Vagina (tissue), 2 donors: ENCODE data around the gene RNF5.

Source experiments
- POLR2A ChIP-seq, 2 donors: fragments of 450-650 bp; IDR thresholded peaks; one replicate each; pipeline ENCODE4 v1.6.1; 2017; ENCODE audit warnings: antibody characterized with exemption in 2 of 2, mild to moderate bottlenecking in 2 of 2, moderate library complexity in 2 of 2
- POLR2AphosphoS5 ChIP-seq, 2 donors: sonication (generic); formaldehyde crosslinking; IDR thresholded peaks; one replicate each; pipeline ENCODE4 v1.9.0; 2017; ENCODE audit warnings: antibody characterized with exemption in 2 of 2, mild to moderate bottlenecking in 2 of 2, low read depth in 1 of 2; ENCODE audit not compliant: insufficient read depth in 1 of 2
- TF ChIP-seq, protein P1 (sequence below), 3 experiments: fragments of 450-650 bp in 2 of 3; fragments of 200-600 bp in 1 of 3; sonication (generic) in 1 of 3; IDR thresholded peaks; one replicate each; pipeline ENCODE4 v1.5.1; 2017 to 2019; ENCODE audit warnings: antibody characterized with exemption in 3 of 3, mild to moderate bottlenecking in 2 of 3, moderate library complexity in 2 of 3

DNA sequence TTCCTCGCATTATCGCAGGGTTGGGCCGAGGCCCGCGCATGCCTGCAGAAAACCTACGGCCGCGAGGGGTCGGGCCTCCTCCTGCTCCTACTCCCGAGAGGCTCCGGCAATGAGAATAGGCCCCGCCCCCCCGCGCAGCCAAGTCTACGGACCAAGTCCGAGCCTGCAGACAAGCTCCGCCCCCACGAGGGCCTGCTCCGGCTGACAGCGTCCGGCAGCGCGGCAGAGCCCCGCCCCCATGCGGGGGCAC lies 17.4 kb downstream of the RNF5 start:
- TF ChIP-seq, protein P1, sequence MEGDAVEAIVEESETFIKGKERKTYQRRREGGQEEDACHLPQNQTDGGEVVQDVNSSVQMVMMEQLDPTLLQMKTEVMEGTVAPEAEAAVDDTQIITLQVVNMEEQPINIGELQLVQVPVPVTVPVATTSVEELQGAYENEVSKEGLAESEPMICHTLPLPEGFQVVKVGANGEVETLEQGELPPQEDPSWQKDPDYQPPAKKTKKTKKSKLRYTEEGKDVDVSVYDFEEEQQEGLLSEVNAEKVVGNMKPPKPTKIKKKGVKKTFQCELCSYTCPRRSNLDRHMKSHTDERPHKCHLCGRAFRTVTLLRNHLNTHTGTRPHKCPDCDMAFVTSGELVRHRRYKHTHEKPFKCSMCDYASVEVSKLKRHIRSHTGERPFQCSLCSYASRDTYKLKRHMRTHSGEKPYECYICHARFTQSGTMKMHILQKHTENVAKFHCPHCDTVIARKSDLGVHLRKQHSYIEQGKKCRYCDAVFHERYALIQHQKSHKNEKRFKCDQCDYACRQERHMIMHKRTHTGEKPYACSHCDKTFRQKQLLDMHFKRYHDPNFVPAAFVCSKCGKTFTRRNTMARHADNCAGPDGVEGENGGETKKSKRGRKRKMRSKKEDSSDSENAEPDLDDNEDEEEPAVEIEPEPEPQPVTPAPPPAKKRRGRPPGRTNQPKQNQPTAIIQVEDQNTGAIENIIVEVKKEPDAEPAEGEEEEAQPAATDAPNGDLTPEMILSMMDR (IDR thresholded peaks at IDR 0.05), result peak in 2 of 3 experiments; percentile 22 to 58
- no peak for TF ChIP-seq POLR2A (IDR thresholded peaks at IDR 0.05)
- TF ChIP-seq POLR2AphosphoS5 (IDR thresholded peaks at IDR 0.05; ENCODE audit: insufficient read depth in 1 of 2, low read depth in 1 of 2), result peak in 1 of 2 donors; percentile 92
